Tibial nerve (tissue), 3 donors: ENCODE results near the gene NSD2.

Source experiments
- CTCF ChIP-seq, 5 experiments: fragments of 200-600 bp in 3 of 5; fragments of 450-650 bp in 2 of 5; sonication (generic) in 3 of 5; IDR thresholded peaks; one replicate each; pipeline ENCODE4 v1.5.1; 2016 to 2019; ENCODE audit warnings: antibody characterized with exemption in 5 of 5, mild to moderate bottlenecking in 3 of 5, moderate library complexity in 2 of 5
- POLR2A ChIP-seq, 2 donors: fragments of 450-650 bp; IDR thresholded peaks; one replicate each; pipeline ENCODE4 v1.6.1; 2017; ENCODE audit warnings: antibody characterized with exemption in 2 of 2, mild to moderate bottlenecking in 2 of 2, moderate library complexity in 2 of 2

- no peak for TF ChIP-seq CTCF (IDR thresholded peaks at IDR 0.05)
- TF ChIP-seq POLR2A (IDR thresholded peaks at IDR 0.05) = no peak
Measured at GRCh38 chr4:1834047-1834775, 37.0 kb upstream of the NSD2 start.
